Testis (tissue), 3 donors: ENCODE data around the gene FRAS1. TPM values are rescaled to one million over a fixed set of nuclear protein-coding genes. Genes with fewer than 3 reads are reported as not detected.

Experiments used
- DNase-seq: peaks from one replicate; pipeline ENCODE4 v3.0.0-alpha.2; 2019
- H3K27ac ChIP-seq, 2 donors: fragments of 200-600 bp; sonication (generic); one replicate each; pipeline ENCODE4 v1.5.1; 2019
- H3K27me3 ChIP-seq: fragments of 200-600 bp; sonication (generic); one replicate; pipeline ENCODE4 v1.5.1; 2019
- H3K36me3 ChIP-seq: fragments of 200-600 bp; sonication (generic); one replicate; pipeline ENCODE4 v1.5.1; 2017; ENCODE audit warnings: low read depth; ENCODE audit errors: missing control alignments
- H3K4me1 ChIP-seq: fragments of 200-600 bp; sonication (generic); one replicate; pipeline ENCODE4 v1.5.1; 2019
- H3K4me3 ChIP-seq, 2 donors: fragments of 200-600 bp; sonication (generic); one replicate each; pipeline ENCODE4 v1.5.1; 2017 to 2019
- H3K9me3 ChIP-seq: fragments of 200-600 bp; sonication (generic); one replicate; pipeline ENCODE4 v1.5.1; 2017
- POLR2A ChIP-seq: fragments of 450-650 bp; IDR thresholded peaks from one replicate; pipeline ENCODE4 v1.6.1; 2017; ENCODE audit warnings: antibody characterized with exemption, mild to moderate bottlenecking, moderate library complexity
- WGBS, 2 donors: methylation state at CpG; one replicate each; pipeline ENCODE4 v1.1.5; 2018; 5-methylcytosine and 5-hydroxymethylcytosine counted together
- intact Hi-C: fragments of 100-400 bp; cut with DNase I; formaldehyde crosslinking; loops from one replicate; pipeline ENCODE4 v1.15.1; 2023; ENCODE audit warnings: low total_unique reads
- polyA plus RNA-seq: library from polyadenylated mRNA; stranded (reverse); fragments of 350-450 nt; fragmentation: Illumina TruSeq; extraction: RNeasy Lipid Tissue Mini Kit (QIAGEN cat#74804); gene quantifications from one replicate; pipeline ENCODE4 v1.2.3, GENCODE V29; 2014; ENCODE audit warnings: low read depth, low replicate concordance; ENCODE audit not compliant: insufficient read depth
- total RNA-seq, 2 donors: library from RNA; depleted of rRNA; stranded (reverse); fragments of >200 nt; gene quantifications; one replicate each; pipeline ENCODE4 v1.2.3, GENCODE V29; 2016
- TF ChIP-seq, protein P1 (sequence below), 3 experiments: fragments of 450-650 bp in 2 of 3; fragments of 200-600 bp in 1 of 3; sonication (generic) in 1 of 3; IDR thresholded peaks; one replicate each; pipeline ENCODE4 v1.5.1; 2016 to 2019; ENCODE audit warnings: antibody characterized with exemption in 3 of 3, mild to moderate bottlenecking in 2 of 3, moderate library complexity in 1 of 3

The FRAS1 gene
- total and polyA plus RNA-seq, 3 donors from 2014 or later, result 2.2 to 3.7 (median 3.5) TPM

DNA sequence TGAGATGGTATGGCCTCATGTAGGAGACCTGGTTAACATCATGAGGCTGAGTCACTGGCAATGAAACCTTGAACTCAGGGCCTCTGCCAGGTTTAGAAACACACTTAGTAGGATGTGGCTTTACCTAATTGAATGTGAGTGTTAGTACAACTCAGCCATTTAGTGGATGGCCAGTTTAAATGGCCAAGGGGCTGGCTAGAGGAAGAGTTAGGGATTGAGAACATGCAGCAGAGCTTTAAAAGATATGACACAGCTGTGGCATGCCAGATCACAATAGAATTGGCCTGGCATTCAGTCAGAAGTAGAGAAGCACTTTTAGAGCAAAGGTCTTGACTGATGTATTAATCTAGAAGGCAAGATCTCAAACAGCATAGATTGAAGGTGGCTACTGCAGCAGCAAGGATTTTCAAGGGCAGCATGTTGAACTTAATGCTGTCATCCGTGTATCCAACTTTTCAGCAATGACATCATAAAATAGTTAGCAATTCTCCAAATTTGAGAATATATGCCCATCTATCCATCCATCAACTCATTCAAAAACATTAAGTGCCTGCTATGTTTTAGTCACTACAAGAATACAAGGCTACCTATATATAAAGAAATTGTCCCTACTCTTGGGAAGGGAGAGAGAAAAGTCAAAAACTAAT lies 170.4 kb downstream of the FRAS1 start:
- 89 to 100% methylated on average over 1 of the region's 1 CpG for WGBS, 2 donors
- Histone ChIP-seq H3K4me3 (no peak overlapping the region), H3K27me3 (no peaks in the 10 kb centered on the region), H3K9me3 (no peaks in the 10 kb centered on the region), H3K36me3 (no peaks in the 10 kb centered on the region), H3K4me1 (no peaks in the 10 kb centered on the region), H3K27ac (no peak overlapping the region)
- no peak for DNase-seq
- intact Hi-C loops, result no loop called here
- TF ChIP-seq POLR2A, result no peak
- TF ChIP-seq, protein P1, sequence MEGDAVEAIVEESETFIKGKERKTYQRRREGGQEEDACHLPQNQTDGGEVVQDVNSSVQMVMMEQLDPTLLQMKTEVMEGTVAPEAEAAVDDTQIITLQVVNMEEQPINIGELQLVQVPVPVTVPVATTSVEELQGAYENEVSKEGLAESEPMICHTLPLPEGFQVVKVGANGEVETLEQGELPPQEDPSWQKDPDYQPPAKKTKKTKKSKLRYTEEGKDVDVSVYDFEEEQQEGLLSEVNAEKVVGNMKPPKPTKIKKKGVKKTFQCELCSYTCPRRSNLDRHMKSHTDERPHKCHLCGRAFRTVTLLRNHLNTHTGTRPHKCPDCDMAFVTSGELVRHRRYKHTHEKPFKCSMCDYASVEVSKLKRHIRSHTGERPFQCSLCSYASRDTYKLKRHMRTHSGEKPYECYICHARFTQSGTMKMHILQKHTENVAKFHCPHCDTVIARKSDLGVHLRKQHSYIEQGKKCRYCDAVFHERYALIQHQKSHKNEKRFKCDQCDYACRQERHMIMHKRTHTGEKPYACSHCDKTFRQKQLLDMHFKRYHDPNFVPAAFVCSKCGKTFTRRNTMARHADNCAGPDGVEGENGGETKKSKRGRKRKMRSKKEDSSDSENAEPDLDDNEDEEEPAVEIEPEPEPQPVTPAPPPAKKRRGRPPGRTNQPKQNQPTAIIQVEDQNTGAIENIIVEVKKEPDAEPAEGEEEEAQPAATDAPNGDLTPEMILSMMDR (IDR thresholded peaks at IDR 0.05), result no peak

DNA sequence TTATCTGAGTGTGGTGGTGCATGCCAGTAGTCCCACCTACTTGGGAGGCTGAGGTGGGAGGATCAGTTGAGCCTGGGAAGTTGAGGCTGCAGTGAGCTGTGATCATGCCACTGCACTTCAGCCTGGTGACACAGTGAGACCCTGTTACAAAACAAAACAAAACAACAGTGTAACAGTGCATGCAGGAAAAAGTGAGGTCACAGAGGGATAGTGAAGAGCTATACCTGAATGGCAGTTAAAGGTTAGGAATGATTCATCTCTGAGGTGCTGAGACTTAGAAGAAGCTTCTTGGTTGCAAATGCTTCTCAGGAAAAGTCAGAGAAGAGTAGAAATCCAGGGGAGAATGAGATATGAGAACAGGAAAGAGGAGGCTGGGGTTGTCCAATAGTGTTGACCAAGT lies 178.7 kb downstream of the FRAS1 start:
- no peak for TF ChIP-seq POLR2A
- TF ChIP-seq, protein P1 (IDR thresholded peaks at IDR 0.05), result no peak
- intact Hi-C loops, result no loop called here
- no peak overlapping the region for H3K27ac ChIP-seq

DNA sequence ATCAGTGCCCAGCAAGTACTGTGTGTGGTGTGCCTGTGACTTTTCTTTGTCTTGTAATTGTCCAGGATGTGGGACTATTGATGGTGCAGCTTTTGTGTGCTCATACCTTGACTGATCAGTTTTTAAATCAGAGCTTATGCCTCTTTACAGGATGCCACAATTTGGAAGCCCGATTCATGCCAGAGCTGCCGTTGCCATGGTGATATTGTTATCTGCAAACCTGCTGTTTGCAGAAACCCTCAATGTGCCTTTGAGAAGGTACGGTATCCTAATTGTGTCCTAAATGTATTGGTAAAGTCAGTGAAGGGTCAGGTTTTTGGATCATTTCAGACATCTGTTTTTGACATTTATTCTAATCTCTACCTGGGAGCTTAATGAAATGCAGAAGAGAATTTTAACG lies 180.2 kb downstream of the FRAS1 start:
- no peak for TF ChIP-seq POLR2A
- TF ChIP-seq, protein P1 (IDR thresholded peaks at IDR 0.05), result no peak
- 88 to 91% methylated on average over 4 of the region's 4 CpGs for WGBS, 2 donors
- Histone ChIP-seq H3K27ac (no peak overlapping the region), H3K36me3 (no peaks in the 10 kb centered on the region), H3K27me3 (no peaks in the 10 kb centered on the region), H3K9me3 (no peaks in the 10 kb centered on the region), H3K4me1 (no peaks in the 10 kb centered on the region), H3K4me3 (no peak overlapping the region)
- intact Hi-C loops, result no loop called here
- no peak for DNase-seq

More for the DNA sequence above, 178.7 kb downstream of the FRAS1 start:
- H3K36me3 ChIP-seq, result no peaks in the 10 kb centered on the region
- H3K9me3 ChIP-seq, result no peaks in the 10 kb centered on the region
- H3K27me3 ChIP-seq, result no peaks in the 10 kb centered on the region
- no peak for DNase-seq
- H3K4me3 ChIP-seq, result no peak overlapping the region
- no peaks in the 10 kb centered on the region for H3K4me1 ChIP-seq

DNA sequence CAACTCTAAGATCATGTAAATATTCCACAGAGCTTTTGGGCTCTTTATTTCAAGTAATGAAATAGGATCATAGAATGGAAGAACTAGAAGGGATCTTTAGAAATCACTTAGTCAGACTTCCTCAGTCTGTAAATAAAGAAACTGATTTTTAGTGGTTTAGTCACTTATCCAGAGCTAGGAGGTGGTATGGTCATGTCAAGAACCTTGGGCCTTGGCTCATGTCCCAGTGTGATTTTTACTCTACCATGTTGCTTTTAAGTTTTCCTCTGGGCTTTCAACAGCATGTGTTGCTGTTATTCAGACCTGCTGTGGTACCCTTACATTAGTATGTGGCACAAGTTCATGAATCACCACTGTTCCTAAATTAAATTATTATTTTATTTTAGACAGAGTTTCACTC lies 184.9 kb downstream of the FRAS1 start:
- Histone ChIP-seq H3K4me1 (no peaks in the 10 kb centered on the region), H3K27me3 (no peaks in the 10 kb centered on the region), H3K27ac (no peak overlapping the region), H3K9me3 (no peaks in the 10 kb centered on the region), H3K36me3 (no peaks in the 10 kb centered on the region), H3K4me3 (no peak overlapping the region)
- TF ChIP-seq, protein P1 (IDR thresholded peaks at IDR 0.05), result no peak
- no peak for TF ChIP-seq POLR2A
- DNase-seq, result no peak
- intact Hi-C loops, result no loop called here
